ENCODE results near the gene PRAMEF1. TPM values are rescaled to one million over a fixed set of nuclear protein-coding genes. Genes with fewer than 3 reads are reported as not detected.

The PRAMEF1 gene
- total and polyA plus RNA-seq, 2 experiments from 2014 or later, result not detected

- 47 to 49% methylated on average over 6 of the region's 6 CpGs for WGBS, 2 experiments (ENCODE audit: low coverage in 1 of 2, low lambda C conversion rate in 2 of 2, missing lambda C conversion rate in 2 of 2)
- Histone ChIP-seq H3K4me3 (no peak overlapping the region), H3K27ac (no peak overlapping the region), H3K9me2 (ENCODE audit: insufficient read depth) (no peaks in the 10 kb centered on the region), H4K20me1 (ENCODE audit: insufficient read depth) (no peaks in the 10 kb centered on the region), H3K27me3 (replicated peaks; ENCODE audit: insufficient read depth) (no peaks in the 10 kb centered on the region), H3K36me3 (ENCODE audit: low read depth) (no peaks in the 10 kb centered on the region), H2AFZ (no peak overlapping the region), H3K9me3 (ENCODE audit: low read depth) (no peaks in the 10 kb centered on the region), H3K79me2 (ENCODE audit: insufficient read depth) (no peaks in the 10 kb centered on the region), H3K9ac (no peak overlapping the region), H3K4me2 (ENCODE audit: unreplicated experiment) (no peak overlapping the region), H3F3A (ENCODE audit: insufficient read depth) (no peaks in the 10 kb centered on the region), H3K4me1 (ENCODE audit: insufficient read depth) (no peaks in the 10 kb centered on the region)
- no peak for DNase-seq
- in situ Hi-C loops (cut with MboI), result no loop called here
- TF ChIP-seq EZH2 (IDR thresholded peaks at IDR 0.05; ENCODE audit: insufficient read depth, poor library complexity, severe bottlenecking) (no peak), EZH2phosphoT487 (IDR thresholded peaks at IDR 0.05; ENCODE audit: insufficient read depth, low read depth) (no peak)
These were observed 33.4 kb upstream of the PRAMEF1 start for GRCh38 chr1:12757836-12758235.

DNA sequence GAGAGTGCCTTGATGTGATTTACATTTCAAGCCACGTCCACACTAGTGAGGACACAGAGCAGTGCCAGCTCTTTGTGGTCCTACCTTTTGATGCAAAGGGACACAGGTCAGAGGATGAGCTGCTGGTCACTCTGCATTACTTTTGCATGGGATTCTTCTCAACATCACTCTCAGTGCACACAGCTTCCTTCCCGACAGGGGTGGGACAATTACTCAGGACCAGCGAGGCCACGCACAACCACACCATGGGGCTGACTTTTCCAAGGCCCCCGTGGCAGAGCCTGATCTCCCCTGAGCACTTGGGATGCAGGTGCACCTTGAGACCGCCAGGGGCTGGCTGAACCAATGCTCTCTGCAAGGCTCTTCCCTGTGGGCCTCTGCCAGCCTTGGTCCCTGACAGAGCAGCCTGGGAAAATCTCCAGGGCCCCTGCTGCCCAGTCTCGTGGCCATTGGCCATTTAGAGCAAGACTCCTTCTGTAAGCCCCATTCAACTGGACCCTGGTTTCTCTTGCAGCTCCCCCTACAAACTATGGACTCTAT is 30.9 kb upstream of the PRAMEF1 start:
- Histone ChIP-seq H3K4me2 (ENCODE audit: unreplicated experiment) (no peak overlapping the region), H3K27ac (no peak overlapping the region), H4K20me1 (ENCODE audit: insufficient read depth) (no peaks in the 10 kb centered on the region), H3K36me3 (ENCODE audit: low read depth) (no peaks in the 10 kb centered on the region), H3K9me3 (ENCODE audit: low read depth) (no peaks in the 10 kb centered on the region), H3F3A (ENCODE audit: insufficient read depth) (no peaks in the 10 kb centered on the region), H3K9ac (no peak overlapping the region), H2AFZ (no peak overlapping the region), H3K4me3 (no peak overlapping the region), H3K4me1 (ENCODE audit: insufficient read depth) (no peaks in the 10 kb centered on the region), H3K79me2 (ENCODE audit: insufficient read depth) (no peaks in the 10 kb centered on the region), H3K27me3 (replicated peaks; ENCODE audit: insufficient read depth) (no peaks in the 10 kb centered on the region), H3K9me2 (ENCODE audit: insufficient read depth) (no peaks in the 10 kb centered on the region)
- no peak for TF ChIP-seq EZH2 (IDR thresholded peaks at IDR 0.05; ENCODE audit: insufficient read depth, poor library complexity, severe bottlenecking)
- TF ChIP-seq EZH2phosphoT487 (IDR thresholded peaks at IDR 0.05; ENCODE audit: insufficient read depth, low read depth), result no peak
- DNase-seq, result peak; percentile 5
- WGBS, 2 experiments (ENCODE audit: low coverage in 1 of 2, low lambda C conversion rate in 2 of 2, missing lambda C conversion rate in 2 of 2), result 26 to 38% methylated on average over 7 of the region's 7 CpGs
- in situ Hi-C loops (cut with MboI), result no loop called here

- Histone ChIP-seq H3K4me3 (no peak overlapping the region), H2AFZ (no peak overlapping the region), H3K27me3 (replicated peaks; ENCODE audit: insufficient read depth) (no peaks in the 10 kb centered on the region), H3K9ac (no peak overlapping the region), H3F3A (ENCODE audit: insufficient read depth) (no peaks in the 10 kb centered on the region), H3K9me3 (ENCODE audit: low read depth) (no peaks in the 10 kb centered on the region), H3K79me2 (ENCODE audit: insufficient read depth) (no peaks in the 10 kb centered on the region), H3K27ac (no peak overlapping the region), H3K4me1 (ENCODE audit: insufficient read depth) (no peaks in the 10 kb centered on the region), H4K20me1 (ENCODE audit: insufficient read depth) (no peaks in the 10 kb centered on the region), H3K4me2 (ENCODE audit: unreplicated experiment) (no peak overlapping the region), H3K9me2 (ENCODE audit: insufficient read depth) (no peaks in the 10 kb centered on the region), H3K36me3 (ENCODE audit: low read depth) (no peaks in the 10 kb centered on the region)
- DNase-seq, result no peak
- TF ChIP-seq EZH2phosphoT487 (IDR thresholded peaks at IDR 0.05; ENCODE audit: insufficient read depth, low read depth), result no peak
- 36 to 41% methylated on average over 5 of the region's 5 CpGs for WGBS, 2 experiments (ENCODE audit: low coverage in 1 of 2, low lambda C conversion rate in 2 of 2, missing lambda C conversion rate in 2 of 2)
- in situ Hi-C loops (cut with MboI), result no loop called here
These were observed 29.4 kb upstream of the PRAMEF1 start for GRCh38 chr1:12761781-12762180.

- no peak for TF ChIP-seq EZH2 (IDR thresholded peaks at IDR 0.05; ENCODE audit: insufficient read depth, poor library complexity, severe bottlenecking)
- no peak for TF ChIP-seq EZH2phosphoT487 (IDR thresholded peaks at IDR 0.05; ENCODE audit: insufficient read depth, low read depth)
- Histone ChIP-seq H3K79me2 (ENCODE audit: insufficient read depth) (no peaks in the 10 kb centered on the region), H3K4me2 (ENCODE audit: unreplicated experiment) (no peak overlapping the region), H3F3A (ENCODE audit: insufficient read depth) (no peaks in the 10 kb centered on the region), H3K4me1 (ENCODE audit: insufficient read depth) (no peaks in the 10 kb centered on the region), H4K20me1 (ENCODE audit: insufficient read depth) (no peaks in the 10 kb centered on the region; the same call in 1 of the 2 replicates), H3K27ac (no peak overlapping the region), H3K9me2 (ENCODE audit: insufficient read depth) (no peaks in the 10 kb centered on the region), H3K27me3 (replicated peaks; ENCODE audit: insufficient read depth) (no peaks in the 10 kb centered on the region), H2AFZ (no peak overlapping the region), H3K36me3 (ENCODE audit: low read depth) (no peaks in the 10 kb centered on the region), H3K9me3 (ENCODE audit: low read depth) (no peaks in the 10 kb centered on the region), H3K9ac (no peak overlapping the region), H3K4me3 (no peak overlapping the region)
- in situ Hi-C loops (cut with MboI), result no loop called here
- WGBS, 2 experiments (ENCODE audit: low coverage in 1 of 2, low lambda C conversion rate in 2 of 2, missing lambda C conversion rate in 2 of 2), result 19 to 37% methylated on average over 7 of the region's 7 CpGs
- no peak for DNase-seq
These were observed 28.4 kb upstream of the PRAMEF1 start for GRCh38 chr1:12762766-12763165.

DNA sequence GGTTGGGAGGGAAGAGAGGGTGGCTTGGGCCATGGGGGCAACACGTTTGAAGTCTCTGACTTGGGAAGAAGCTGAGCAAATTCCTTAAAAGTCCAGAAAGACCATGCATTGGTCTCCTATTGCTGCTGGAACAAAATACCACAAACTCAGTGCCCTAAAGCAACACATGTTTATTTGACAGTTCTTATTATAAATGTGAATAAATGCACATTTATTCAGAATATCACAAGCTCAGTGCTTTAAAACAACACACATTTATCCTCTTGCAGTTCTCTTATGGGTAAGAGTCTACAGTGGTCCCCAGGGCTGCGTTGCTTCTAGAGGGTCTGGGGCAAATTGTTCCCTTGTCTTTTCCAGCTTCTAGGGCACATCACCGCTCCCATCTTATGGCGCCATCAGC is 27.7 kb upstream of the PRAMEF1 start:
- Histone ChIP-seq H4K20me1 (ENCODE audit: insufficient read depth) (no peaks in the 10 kb centered on the region; the same call in 1 of the 2 replicates), H3K4me1 (ENCODE audit: insufficient read depth) (no peaks in the 10 kb centered on the region), H3K79me2 (ENCODE audit: insufficient read depth) (no peaks in the 10 kb centered on the region), H3K9me2 (ENCODE audit: insufficient read depth) (no peaks in the 10 kb centered on the region), H3K36me3 (ENCODE audit: low read depth) (no peaks in the 10 kb centered on the region), H2AFZ (no peak overlapping the region), H3K27me3 (replicated peaks; ENCODE audit: insufficient read depth) (no peaks in the 10 kb centered on the region), H3K9me3 (ENCODE audit: low read depth) (no peaks in the 10 kb centered on the region), H3K9ac (no peak overlapping the region), H3K27ac (no peak overlapping the region), H3K4me3 (no peak overlapping the region), H3F3A (ENCODE audit: insufficient read depth) (no peaks in the 10 kb centered on the region), H3K4me2 (ENCODE audit: unreplicated experiment) (no peak overlapping the region)
- in situ Hi-C loops (cut with MboI), result no loop called here
- WGBS, 2 experiments (ENCODE audit: low coverage in 1 of 2, low lambda C conversion rate in 2 of 2, missing lambda C conversion rate in 2 of 2), result 8 to 13% methylated on average over 4 of the region's 4 CpGs
- no peak for DNase-seq
- TF ChIP-seq EZH2 (IDR thresholded peaks at IDR 0.05; ENCODE audit: insufficient read depth, poor library complexity, severe bottlenecking) (no peak), EZH2phosphoT487 (IDR thresholded peaks at IDR 0.05; ENCODE audit: insufficient read depth, low read depth) (no peak)
